ENCODE data around the gene ZSWIM5. TPM values are rescaled to one million over a fixed set of nuclear protein-coding genes. Genes with fewer than 3 reads are reported as not detected.

Gene ZSWIM5
- total and polyA plus RNA-seq, 11 donors, result 0.19 to 1.7 (median 0.81) TPM

DNA sequence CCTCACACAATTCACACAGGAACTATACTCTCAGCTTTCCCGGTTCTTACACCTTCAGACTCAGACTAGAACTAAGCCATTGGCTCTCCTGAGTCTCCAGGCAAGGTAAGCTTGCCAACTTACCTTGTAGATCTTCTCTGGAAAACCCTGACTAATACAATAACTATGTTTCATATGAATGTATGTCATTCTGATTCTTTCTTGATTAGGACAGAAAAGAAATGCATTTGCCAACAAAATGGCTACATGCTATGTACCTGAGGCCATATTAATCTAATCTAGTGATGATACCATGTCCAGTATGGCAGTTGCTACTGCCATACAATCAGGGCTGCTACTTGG lies 9.8 kb upstream of the ZSWIM5 start:
- WGBS, 4 donors, result 67 to 80% (median 74%) methylated on average over 1 of the region's 1 CpG
- intact Hi-C loops (cut with DNase I), result no loop called here
- Histone ChIP-seq H3K27me3 (peaks cover 0 to 16% (median 0%) of the 10 kb centered on the region in 9 donors), H3K36me3 (no peaks in the 10 kb centered on the region), H3K4me3 (no peak overlapping the region), H3K9me3 (no peaks in the 10 kb centered on the region), H3K4me1 (no peaks in the 10 kb centered on the region), H3K27ac (no peak overlapping the region)
- TF ChIP-seq POLR2A (IDR thresholded peaks at IDR 0.05), result no peak
- TF ChIP-seq, protein P1, sequence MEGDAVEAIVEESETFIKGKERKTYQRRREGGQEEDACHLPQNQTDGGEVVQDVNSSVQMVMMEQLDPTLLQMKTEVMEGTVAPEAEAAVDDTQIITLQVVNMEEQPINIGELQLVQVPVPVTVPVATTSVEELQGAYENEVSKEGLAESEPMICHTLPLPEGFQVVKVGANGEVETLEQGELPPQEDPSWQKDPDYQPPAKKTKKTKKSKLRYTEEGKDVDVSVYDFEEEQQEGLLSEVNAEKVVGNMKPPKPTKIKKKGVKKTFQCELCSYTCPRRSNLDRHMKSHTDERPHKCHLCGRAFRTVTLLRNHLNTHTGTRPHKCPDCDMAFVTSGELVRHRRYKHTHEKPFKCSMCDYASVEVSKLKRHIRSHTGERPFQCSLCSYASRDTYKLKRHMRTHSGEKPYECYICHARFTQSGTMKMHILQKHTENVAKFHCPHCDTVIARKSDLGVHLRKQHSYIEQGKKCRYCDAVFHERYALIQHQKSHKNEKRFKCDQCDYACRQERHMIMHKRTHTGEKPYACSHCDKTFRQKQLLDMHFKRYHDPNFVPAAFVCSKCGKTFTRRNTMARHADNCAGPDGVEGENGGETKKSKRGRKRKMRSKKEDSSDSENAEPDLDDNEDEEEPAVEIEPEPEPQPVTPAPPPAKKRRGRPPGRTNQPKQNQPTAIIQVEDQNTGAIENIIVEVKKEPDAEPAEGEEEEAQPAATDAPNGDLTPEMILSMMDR (IDR thresholded peaks at IDR 0.05), result no peak
- DNase-seq, result no peak
- no peak for ATAC-seq

DNA sequence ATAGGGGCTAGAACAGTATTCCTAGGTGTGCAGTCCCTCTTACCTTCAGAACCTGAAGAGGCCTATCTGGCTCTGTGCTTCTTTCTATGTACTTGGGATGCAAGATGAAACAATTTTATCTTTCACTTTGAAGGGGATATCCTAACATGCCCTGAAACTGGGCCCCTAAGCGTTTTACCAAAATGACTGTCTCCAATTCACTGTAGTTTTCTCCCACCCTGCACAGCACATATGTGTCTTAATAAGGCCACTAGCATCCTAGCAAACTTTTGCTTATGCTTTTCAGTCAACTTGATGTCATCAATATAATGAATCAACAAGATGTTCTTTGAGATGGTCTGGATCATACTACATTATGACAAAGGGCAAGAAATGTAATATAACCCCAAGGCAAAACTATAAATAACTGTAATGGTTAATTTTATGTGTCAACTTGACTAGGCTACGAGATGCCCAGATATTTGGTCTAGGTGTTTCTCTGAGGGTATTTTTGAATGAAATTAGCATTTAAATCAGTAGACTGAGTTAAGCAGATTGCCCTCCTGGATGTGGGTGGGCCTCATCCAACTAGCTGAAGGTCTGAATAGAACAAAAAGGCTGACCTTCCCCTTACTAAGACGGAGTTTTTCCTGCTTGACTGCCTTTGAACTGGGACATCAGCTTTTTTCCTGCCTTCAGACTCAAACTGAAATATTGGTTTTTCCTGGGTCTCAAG lies 9.2 kb upstream of the ZSWIM5 start:
- Histone ChIP-seq H3K4me3 (no peak overlapping the region), H3K36me3 (no peaks in the 10 kb centered on the region), H3K27me3 (peaks cover 0 to 16% (median 0%) of the 10 kb centered on the region in 9 donors), H3K9me3 (no peaks in the 10 kb centered on the region), H3K4me1 (no peaks in the 10 kb centered on the region), H3K27ac (no peak overlapping the region)
- TF ChIP-seq, protein P1 (IDR thresholded peaks at IDR 0.05), result no peak
- TF ChIP-seq POLR2A (IDR thresholded peaks at IDR 0.05), result no peak
- DNase-seq (no peak), ATAC-seq (no peak)
- intact Hi-C loops (cut with DNase I), result no loop called here
- 81 to 88% (median 85%) methylated on average over 3 of the region's 3 CpGs for WGBS, 4 donors

DNA sequence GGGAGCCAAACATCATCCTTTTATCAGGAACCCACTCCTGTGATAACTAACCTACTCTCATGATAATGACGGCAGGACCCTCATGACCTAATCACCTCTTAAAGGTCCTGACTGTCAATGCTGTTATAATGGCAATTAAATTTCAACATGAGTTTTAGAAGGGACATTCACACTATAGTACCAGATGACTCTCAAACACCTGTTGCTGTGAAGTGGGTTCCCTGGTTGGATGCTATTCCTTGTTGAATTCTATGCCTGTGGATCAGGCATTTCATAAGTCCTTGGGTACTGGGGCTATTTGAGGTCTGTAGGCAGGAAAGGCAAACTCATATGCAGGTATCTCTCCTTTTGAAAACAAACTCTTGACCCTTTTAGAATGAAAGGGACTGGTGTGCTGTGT lies 7.5 kb upstream of the ZSWIM5 start:
- ATAC-seq, result no peak

DNA sequence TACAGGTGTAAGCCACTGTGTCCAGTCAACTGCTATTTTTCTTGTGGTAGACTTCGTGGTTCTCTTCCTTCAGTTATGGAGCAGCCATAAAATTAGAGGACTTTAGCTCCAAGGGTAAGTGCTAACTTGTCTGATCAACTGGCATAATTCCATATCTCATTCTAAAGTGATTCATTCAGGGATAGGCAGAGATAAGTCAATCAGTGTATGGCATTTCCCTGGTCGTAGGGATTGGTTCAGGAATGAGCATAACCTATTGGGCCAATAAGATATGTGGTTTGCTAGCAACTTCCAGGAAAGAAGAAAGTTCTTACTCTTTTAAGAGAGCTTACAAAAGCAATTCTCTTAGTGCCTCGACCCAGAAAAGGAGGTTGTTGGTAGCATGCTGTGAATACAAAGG lies 4.7 kb upstream of the ZSWIM5 start:
- H3K9me3 ChIP-seq, result no peaks in the 10 kb centered on the region
- no peak overlapping the region for H3K27ac ChIP-seq
- H3K4me3 ChIP-seq, result no peak overlapping the region
- intact Hi-C loops (cut with DNase I), result no loop called here
- peaks cover 0 to 15% (median 0%) of the 10 kb centered on the region in 9 donors for H3K27me3 ChIP-seq
- H3K36me3 ChIP-seq, result no peaks in the 10 kb centered on the region
- no peak for TF ChIP-seq POLR2A (IDR thresholded peaks at IDR 0.05)
- TF ChIP-seq, protein P1 (IDR thresholded peaks at IDR 0.05), result no peak
- peaks cover 0 to 10% (median 7%) of the 10 kb centered on the region in 12 donors for H3K4me1 ChIP-seq
- WGBS, 4 donors, result 71 to 78% (median 73%) methylated on average over 3 of the region's 3 CpGs
- DNase-seq, result no peak
- ATAC-seq, result no peak

More for the DNA sequence above, 7.5 kb upstream of the ZSWIM5 start:
- 46 to 58% (median 47%) methylated on average over 1 of the region's 1 CpG for WGBS, 4 donors
- Histone ChIP-seq H3K27me3 (peaks cover 0 to 15% (median 0%) of the 10 kb centered on the region in 9 donors), H3K27ac (no peak overlapping the region), H3K9me3 (no peaks in the 10 kb centered on the region), H3K36me3 (no peaks in the 10 kb centered on the region), H3K4me1 (no peaks in the 10 kb centered on the region), H3K4me3 (no peak overlapping the region)
- intact Hi-C loops (cut with DNase I), result no loop called here
- no peak for TF ChIP-seq POLR2A (IDR thresholded peaks at IDR 0.05)
- TF ChIP-seq, protein P1 (IDR thresholded peaks at IDR 0.05), result no peak
- DNase-seq, result no peak
